Bronchial epithelial cell (primary cell): ENCODE data around the gene PGK1. TPM values are rescaled to one million over a fixed set of nuclear protein-coding genes. Genes with fewer than 3 reads are reported as not detected.

Experiments
- DNase-seq: peaks from one replicate; pipeline ENCODE4 v3.0.0-alpha.2; 2010; ENCODE audit warnings: low read depth
- FAIRE-seq: peaks from 2 replicates; lab custom pipeline; 2011; peaks lifted over from hg19 to GRCh38; lab: Jason Lieb, UNC
- H3K27me3 ChIP-seq: 2 replicates; pipeline ENCODE4 v1.5.1; 2011; ENCODE audit warnings: low read length; ENCODE audit not compliant: control insufficient read depth, insufficient read depth
- H3K36me3 ChIP-seq: 2 replicates; pipeline ENCODE4 v1.5.1; 2011; ENCODE audit warnings: low read length; ENCODE audit not compliant: control insufficient read depth, insufficient read depth
- H3K4me3 ChIP-seq: 2 replicates; pipeline ENCODE4 v1.5.1; 2011; ENCODE audit warnings: mild to moderate bottlenecking, low read depth, low read length, control low read depth
- CTCF ChIP-seq: IDR thresholded peaks from 2 replicates; pipeline ENCODE4 v1.5.1; 2011; ENCODE audit warnings: mild to moderate bottlenecking, moderate library complexity, low read length, control low read depth, inconsistent platforms; ENCODE audit not compliant: insufficient read depth, severe bottlenecking
- total RNA-seq: library from RNA; depleted of rRNA; stranded (reverse); fragments of >200 nt; gene quantifications from 2 replicates; pipeline ENCODE4 v1.2.1, GENCODE V29; 2014

The PGK1 gene
- total RNA-seq, 1 donor from 2014 or later, result 339 TPM

GRCh38 chrX:78103001-78103622, 936 bp upstream of the PGK1 start:
- Histone ChIP-seq H3K36me3 (peaks cover 2% of the 10 kb centered on the region), H3K27me3 (no peaks in the 10 kb centered on the region), H3K4me3 (peak overlapping the region; percentile 43)
- no peak for FAIRE-seq
- no peak for TF ChIP-seq CTCF
- no peak for DNase-seq

- no peak for FAIRE-seq
- H3K4me3 ChIP-seq, result peak overlapping the region; percentile 67
- no peaks in the 10 kb centered on the region for H3K27me3 ChIP-seq
- DNase-seq, result peak; percentile 45
- TF ChIP-seq CTCF, result no peak
- peaks cover 2% of the 10 kb centered on the region for H3K36me3 ChIP-seq
These were observed 564 bp downstream of the PGK1 start for GRCh38 chrX:78104447-78105176.

GRCh38 chrX:78105944-78106650, 2.0 kb downstream of the PGK1 start:
- FAIRE-seq, result no peak
- DNase-seq, result no peak
- H3K27me3 ChIP-seq, result no peaks in the 10 kb centered on the region
- no peak for TF ChIP-seq CTCF
- H3K36me3 ChIP-seq, result peaks cover 2% of the 10 kb centered on the region
- H3K4me3 ChIP-seq, result peak overlapping the region; percentile 67

GRCh38 chrX:78106651-78106986, 2.6 kb downstream of the PGK1 start:
- Histone ChIP-seq H3K4me3 (peak overlapping the region; percentile 67), H3K36me3 (peaks cover 2% of the 10 kb centered on the region), H3K27me3 (no peaks in the 10 kb centered on the region)
- FAIRE-seq (no peak), DNase-seq (no peak)
- no peak for TF ChIP-seq CTCF

GRCh38 chrX:78109458-78109857, 5.4 kb downstream of the PGK1 start:
- no peaks in the 10 kb centered on the region for H3K27me3 ChIP-seq
- H3K36me3 ChIP-seq, result peaks cover 12% of the 10 kb centered on the region
- no peak for TF ChIP-seq CTCF
- DNase-seq (no peak), FAIRE-seq (no peak)
- H3K4me3 ChIP-seq, result no peak overlapping the region
